HEK293 (cell line): ENCODE data around the gene PDE4D.

Experiments used
- CTCF ChIA-PET: fragments of 350-600 bp; formaldehyde crosslinking; extraction: SDS; loops from one replicate; lab custom pipeline; 2021; ENCODE audit warnings: antibody characterized with exemption; lab: Yijun Ruan, JAX
- POLR2A ChIA-PET: fragments of 300-600 bp; formaldehyde crosslinking; extraction: SDS; loops from one replicate; lab custom pipeline; 2020; ENCODE audit warnings: antibody characterized with exemption, inconsistent platforms; lab: Yijun Ruan, JAX
- H3K27ac ChIP-seq: fragments of 200-500 bp; sonication (Bioruptor generic); 2 replicates; pipeline ENCODE4 v1.5.1; 2014; ENCODE audit warnings: low read depth, low read length, control low read depth, inconsistent platforms; ENCODE audit errors: extremely low read depth
- H3K36me3 ChIP-seq, 2 experiments: fragments of 200-500 bp in 1 of 2; sonication (Bioruptor generic) in 1 of 2; 1 replicate in 1 of 2; 2 replicates in 1 of 2; pipeline ENCODE4 v1.5.1; 2014 to 2017; ENCODE audit warnings: inconsistent platforms in 2 of 2, low read length in 2 of 2; ENCODE audit not compliant: control insufficient read depth in 2 of 2, insufficient read depth in 1 of 2
- H3K4me1 ChIP-seq: fragments of 200-500 bp; sonication (Bioruptor generic); 2 replicates; pipeline ENCODE4 v1.5.1; 2014; ENCODE audit warnings: mild to moderate bottlenecking, low read length, inconsistent platforms; ENCODE audit not compliant: control insufficient read depth, insufficient read depth
- H3K4me3 ChIP-seq: 2 replicates; pipeline ENCODE4 v1.5.1; 2011; ENCODE audit warnings: low read depth, mild to moderate bottlenecking, control low read depth, low read length, moderate library complexity
- H3K9me3 ChIP-seq: fragments of 200-500 bp; sonication (Bioruptor generic); 2 replicates; pipeline ENCODE4 v1.5.1; 2014; ENCODE audit warnings: low read depth, low read length, inconsistent platforms; ENCODE audit not compliant: control insufficient read depth, insufficient read depth
- BCL11B ChIP-seq: fragments of 450-650 bp; formaldehyde crosslinking; IDR thresholded peaks from 2 replicates; pipeline ENCODE4 v1.5.1; 2016; ENCODE audit warnings: low read depth, missing biosample characterization, missing genetic modification characterization
- GLI4 ChIP-seq: fragments of 450-650 bp; formaldehyde crosslinking; IDR thresholded peaks from 2 replicates; pipeline ENCODE4 v1.5.1; 2016; ENCODE audit warnings: missing biosample characterization, missing genetic modification characterization
- KLF17 ChIP-seq: fragments of 450-650 bp; formaldehyde crosslinking; IDR thresholded peaks from 2 replicates; pipeline ENCODE4 v1.5.1; 2016; ENCODE audit warnings: missing biosample characterization, missing genetic modification characterization
- KLF7 ChIP-seq: fragments of 450-650 bp; formaldehyde crosslinking; IDR thresholded peaks from 2 replicates; pipeline ENCODE4 v1.5.1; 2016; ENCODE audit warnings: missing biosample characterization, missing genetic modification characterization, borderline replicate concordance
- MEIS1 ChIP-seq: sonication (generic); formaldehyde crosslinking; IDR thresholded peaks from 2 replicates; pipeline ENCODE4 v1.8.1; 2022; ENCODE audit warnings: missing genetic modification reagents, mild to moderate bottlenecking, borderline replicate concordance
- OSR2 ChIP-seq: fragments of 450-650 bp; formaldehyde crosslinking; IDR thresholded peaks from 2 replicates; pipeline ENCODE4 v1.5.1; 2016; ENCODE audit warnings: missing biosample characterization, missing genetic modification characterization
- PRDM4 ChIP-seq: fragments of 450-650 bp; formaldehyde crosslinking; IDR thresholded peaks from 2 replicates; pipeline ENCODE4 v1.5.1; 2017; ENCODE audit warnings: missing biosample characterization, missing genetic modification characterization
- TSHZ1 ChIP-seq: fragments of 450-650 bp; formaldehyde crosslinking; IDR thresholded peaks from 2 replicates; pipeline ENCODE4 v1.5.1; 2016; ENCODE audit warnings: missing biosample characterization, missing genetic modification characterization, borderline replicate concordance
- ZBTB1 ChIP-seq: fragments of 450-650 bp; formaldehyde crosslinking; IDR thresholded peaks from 2 replicates; pipeline ENCODE4 v1.5.1; 2016; ENCODE audit warnings: missing biosample characterization, missing genetic modification characterization
- ZFP69B ChIP-seq: fragments of 450-650 bp; formaldehyde crosslinking; IDR thresholded peaks from 2 replicates; pipeline ENCODE4 v1.5.1; 2016; ENCODE audit warnings: missing biosample characterization, missing genetic modification characterization
- ZNF114 ChIP-seq: fragments of 450-650 bp; formaldehyde crosslinking; IDR thresholded peaks from 2 replicates; pipeline ENCODE4 v1.5.0; 2017; ENCODE audit warnings: missing biosample characterization, missing genetic modification characterization
- ZNF184 ChIP-seq: fragments of 450-650 bp; IDR thresholded peaks from 2 replicates; pipeline ENCODE4 v1.5.1; 2018; ENCODE audit warnings: missing biosample characterization, mild to moderate bottlenecking, missing genetic modification characterization
- ZNF214 ChIP-seq: fragments of 450-650 bp; formaldehyde crosslinking; IDR thresholded peaks from 2 replicates; pipeline ENCODE4 v1.5.1; 2017; ENCODE audit warnings: missing biosample characterization, mild to moderate bottlenecking, missing genetic modification characterization, borderline replicate concordance
- ZNF341 ChIP-seq: fragments of 450-650 bp; formaldehyde crosslinking; IDR thresholded peaks from 2 replicates; pipeline ENCODE4; 2016; ENCODE audit warnings: low read depth, missing biosample characterization, missing genetic modification characterization
- ZNF391 ChIP-seq: fragments of 450-650 bp; formaldehyde crosslinking; IDR thresholded peaks from 2 replicates; pipeline ENCODE4 v1.5.1; 2016; ENCODE audit warnings: low read depth, missing biosample characterization, missing genetic modification characterization, borderline replicate concordance
- ZNF449 ChIP-seq: fragments of 450-650 bp; formaldehyde crosslinking; IDR thresholded peaks from 2 replicates; pipeline ENCODE4 v1.5.1; 2017; ENCODE audit warnings: missing biosample characterization, mild to moderate bottlenecking, missing genetic modification characterization, moderate library complexity
- ZNF558 ChIP-seq: fragments of 450-650 bp; formaldehyde crosslinking; IDR thresholded peaks from 2 replicates; pipeline ENCODE4 v1.5.1; 2016; ENCODE audit warnings: missing biosample characterization, missing genetic modification characterization
- ZNF610 ChIP-seq: fragments of 450-650 bp; formaldehyde crosslinking; IDR thresholded peaks from 2 replicates; pipeline ENCODE4 v1.5.1; 2016; ENCODE audit warnings: missing biosample characterization, missing genetic modification characterization, borderline replicate concordance
- ZNF621 ChIP-seq: fragments of 450-650 bp; formaldehyde crosslinking; IDR thresholded peaks from 2 replicates; pipeline ENCODE4 v1.5.1; 2017; ENCODE audit warnings: missing biosample characterization, missing genetic modification characterization
- ZNF664 ChIP-seq: fragments of 450-650 bp; formaldehyde crosslinking; IDR thresholded peaks from 2 replicates; pipeline ENCODE4 v1.5.1; 2016; ENCODE audit warnings: missing biosample characterization, missing genetic modification characterization
- ZSCAN4 ChIP-seq: fragments of 450-650 bp; formaldehyde crosslinking; IDR thresholded peaks from 2 replicates; pipeline ENCODE4 v1.5.1; 2017; ENCODE audit warnings: missing biosample characterization, missing genetic modification characterization
- TF ChIP-seq, protein P1 (sequence below): fragments of 450-650 bp; formaldehyde crosslinking; IDR thresholded peaks from 2 replicates; pipeline ENCODE4 v1.5.1; 2016; ENCODE audit warnings: missing biosample characterization, missing genetic modification characterization
- TF ChIP-seq, protein P2 (sequence below): fragments of 450-650 bp; formaldehyde crosslinking; IDR thresholded peaks from 2 replicates; pipeline ENCODE4 v1.5.1; 2016; ENCODE audit warnings: missing biosample characterization, missing genetic modification characterization
- TF ChIP-seq, protein P3 (sequence below): fragments of 450-650 bp; IDR thresholded peaks from 2 replicates; pipeline ENCODE4 v1.5.1; 2018; ENCODE audit warnings: missing biosample characterization, missing genetic modification characterization

Gene PDE4D

GRCh38 chr5:59738024-59738423 lies 155.5 kb downstream of the PDE4D start (continued):
- no peak for TF ChIP-seq ZNF184 (tag by site-specific recombination)
- no peak for TF ChIP-seq ZNF558
- TF ChIP-seq TSHZ1 = no peak
- TF ChIP-seq ZBTB1 = no peak
- TF ChIP-seq, protein P1, sequence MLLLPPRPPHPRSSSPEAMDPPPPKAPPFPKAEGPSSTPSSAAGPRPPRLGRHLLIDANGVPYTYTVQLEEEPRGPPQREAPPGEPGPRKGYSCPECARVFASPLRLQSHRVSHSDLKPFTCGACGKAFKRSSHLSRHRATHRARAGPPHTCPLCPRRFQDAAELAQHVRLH (tag by site-specific recombination) = no peak
- TF ChIP-seq PRDM4 (tag by site-specific recombination) = no peak
- TF ChIP-seq ZNF449 (tag by site-specific recombination) = no peak
- TF ChIP-seq, all 188 proteins: peak for 0

DNA sequence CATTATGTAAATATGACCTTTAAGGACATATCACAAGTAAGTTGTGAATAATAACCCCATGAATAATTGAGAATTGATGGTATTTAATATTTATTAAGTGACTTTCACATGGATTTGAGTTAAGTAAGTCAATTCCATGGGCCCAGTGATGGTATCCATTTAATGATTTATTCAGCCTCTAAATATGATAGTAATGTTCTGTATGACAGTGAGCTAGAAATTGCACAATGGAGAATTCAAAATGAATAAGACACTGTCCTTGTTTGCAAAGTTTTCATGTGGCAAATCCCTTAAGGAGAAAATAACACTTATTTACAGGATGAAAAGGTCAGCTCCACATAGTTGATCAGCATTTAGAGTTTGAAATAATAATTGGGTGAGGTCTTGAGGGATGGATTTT lies 160.7 kb downstream of the PDE4D start:
- no peaks in the 10 kb centered on the region for H3K36me3 ChIP-seq
- ChIA-PET POLR2A (no interaction called here), CTCF (no interaction called here)
- no peak overlapping the region for H3K27ac ChIP-seq
- H3K4me1 ChIP-seq = no peaks in the 10 kb centered on the region
- H3K9me3 ChIP-seq = no peaks in the 10 kb centered on the region
- no peak overlapping the region for H3K4me3 ChIP-seq
- TF ChIP-seq ZNF621 (tag by site-specific recombination) (no peak), KLF7 (tag by site-specific recombination) (no peak), OSR2 (tag by site-specific recombination) (no peak), ZNF214 (tag by site-specific recombination) (no peak), KLF17 (tag by site-specific recombination) (no peak), ZNF341 (tag by site-specific recombination) (no peak), ZNF610 (tag by site-specific recombination) (no peak), MEIS1 (CRISPR knock-in tag) (no peak), ZSCAN4 (tag by site-specific recombination) (no peak), GLI4 (no peak), ZNF664 (tag by site-specific recombination) (no peak), ZNF114 (tag by site-specific recombination) (no peak), ZFP69B (tag by site-specific recombination) (no peak), ZBTB1 (no peak), BCL11B (tag by site-specific recombination) (no peak), ZNF391 (tag by site-specific recombination) (no peak)
- TF ChIP-seq, protein P2, sequence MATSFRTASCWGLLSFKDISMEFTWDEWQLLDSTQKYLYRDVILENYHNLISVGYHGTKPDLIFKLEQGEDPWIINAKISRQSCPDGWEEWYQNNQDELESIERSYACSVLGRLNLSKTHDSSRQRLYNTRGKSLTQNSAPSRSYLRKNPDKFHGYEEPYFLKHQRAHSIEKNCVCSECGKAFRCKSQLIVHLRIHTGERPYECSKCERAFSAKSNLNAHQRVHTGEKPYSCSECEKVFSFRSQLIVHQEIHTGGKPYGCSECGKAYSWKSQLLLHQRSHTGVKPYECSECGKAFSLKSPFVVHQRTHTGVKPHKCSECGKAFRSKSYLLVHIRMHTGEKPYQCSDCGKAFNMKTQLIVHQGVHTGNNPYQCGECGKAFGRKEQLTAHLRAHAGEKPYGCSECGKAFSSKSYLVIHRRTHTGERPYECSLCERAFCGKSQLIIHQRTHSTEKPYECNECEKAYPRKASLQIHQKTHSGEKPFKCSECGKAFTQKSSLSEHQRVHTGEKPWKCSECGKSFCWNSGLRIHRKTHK (tag by site-specific recombination) = no peak
- TF ChIP-seq, protein P3, sequence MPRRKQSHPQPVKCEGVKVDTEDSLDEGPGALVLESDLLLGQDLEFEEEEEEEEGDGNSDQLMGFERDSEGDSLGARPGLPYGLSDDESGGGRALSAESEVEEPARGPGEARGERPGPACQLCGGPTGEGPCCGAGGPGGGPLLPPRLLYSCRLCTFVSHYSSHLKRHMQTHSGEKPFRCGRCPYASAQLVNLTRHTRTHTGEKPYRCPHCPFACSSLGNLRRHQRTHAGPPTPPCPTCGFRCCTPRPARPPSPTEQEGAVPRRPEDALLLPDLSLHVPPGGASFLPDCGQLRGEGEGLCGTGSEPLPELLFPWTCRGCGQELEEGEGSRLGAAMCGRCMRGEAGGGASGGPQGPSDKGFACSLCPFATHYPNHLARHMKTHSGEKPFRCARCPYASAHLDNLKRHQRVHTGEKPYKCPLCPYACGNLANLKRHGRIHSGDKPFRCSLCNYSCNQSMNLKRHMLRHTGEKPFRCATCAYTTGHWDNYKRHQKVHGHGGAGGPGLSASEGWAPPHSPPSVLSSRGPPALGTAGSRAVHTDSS (tag by site-specific recombination) = no peak
